Measurements from ENCODE around the gene PAPPA2.

Gene PAPPA2

DNA sequence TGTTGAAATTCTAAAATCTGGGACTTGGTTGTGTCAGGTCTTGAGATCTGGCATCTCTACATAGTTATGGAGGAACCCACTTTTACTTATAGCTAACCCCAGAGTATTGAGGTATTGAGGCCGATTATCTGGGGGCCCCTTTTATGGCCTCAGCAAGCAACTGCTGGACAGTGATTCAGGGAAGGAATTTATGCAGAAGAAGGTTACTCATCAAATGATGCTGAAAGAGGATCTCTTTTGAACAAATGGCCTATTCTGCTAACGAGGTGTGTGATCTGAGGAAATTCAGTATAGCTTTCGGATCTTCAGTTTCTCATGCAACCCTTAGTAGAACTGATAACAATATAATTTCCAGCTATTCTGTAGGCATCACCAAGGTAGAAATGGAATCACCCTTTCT is 239.9 kb downstream of the PAPPA2 start:
- no peak overlapping the region for H3K9ac ChIP-seq (ENCODE audit: low read depth in 1 of 2, low read length in 2 of 2)

GRCh38 chr1:176705585-176705984 is 242.6 kb downstream of the PAPPA2 start:
- Histone ChIP-seq H3K36me3 (ENCODE audit: control insufficient read depth in 2 of 2, insufficient read depth in 2 of 2, low read length in 2 of 2) (no peaks in the 10 kb centered on the region), H3K4me3 (ENCODE audit: low read length in 2 of 2) (no peak overlapping the region), H3K4me1 (ENCODE audit: control insufficient read depth in 2 of 2, insufficient read depth in 2 of 2, low read length in 2 of 2) (no peaks in the 10 kb centered on the region), H3K27me3 (ENCODE audit: control insufficient read depth in 2 of 2, insufficient read depth in 2 of 2, low read length in 2 of 2) (no peaks in the 10 kb centered on the region), H3K9ac (ENCODE audit: low read depth in 1 of 2, low read length in 2 of 2) (no peak overlapping the region), H3K27ac (ENCODE audit: low read depth in 2 of 2, low read length in 2 of 2) (no peak overlapping the region), H3K9me3 (ENCODE audit: control insufficient read depth in 2 of 2, low read length in 2 of 2) (no peaks in the 10 kb centered on the region)

More for the DNA sequence above, 239.9 kb downstream of the PAPPA2 start:
- no peaks in the 10 kb centered on the region for H3K36me3 ChIP-seq (ENCODE audit: control insufficient read depth in 2 of 2, insufficient read depth in 2 of 2, low read length in 2 of 2)
- no peaks in the 10 kb centered on the region for H3K4me1 ChIP-seq (ENCODE audit: control insufficient read depth in 2 of 2, insufficient read depth in 2 of 2, low read length in 2 of 2)
- no peak overlapping the region for H3K27ac ChIP-seq (ENCODE audit: low read depth in 2 of 2, low read length in 2 of 2)
- H3K4me3 ChIP-seq (ENCODE audit: low read length in 2 of 2) = no peak overlapping the region
- H3K9me3 ChIP-seq (ENCODE audit: control insufficient read depth in 2 of 2, low read length in 2 of 2) = no peaks in the 10 kb centered on the region
- no peaks in the 10 kb centered on the region for H3K27me3 ChIP-seq (ENCODE audit: control insufficient read depth in 2 of 2, insufficient read depth in 2 of 2, low read length in 2 of 2)

- Histone ChIP-seq H3K9ac (ENCODE audit: low read depth in 1 of 2, low read length in 2 of 2) (no peak overlapping the region), H3K4me1 (ENCODE audit: control insufficient read depth in 2 of 2, insufficient read depth in 2 of 2, low read length in 2 of 2) (no peaks in the 10 kb centered on the region), H3K9me3 (ENCODE audit: control insufficient read depth in 2 of 2, low read length in 2 of 2) (no peaks in the 10 kb centered on the region), H3K27ac (ENCODE audit: low read depth in 2 of 2, low read length in 2 of 2) (no peak overlapping the region), H3K4me3 (ENCODE audit: low read length in 2 of 2) (no peak overlapping the region), H3K27me3 (ENCODE audit: control insufficient read depth in 2 of 2, insufficient read depth in 2 of 2, low read length in 2 of 2) (no peaks in the 10 kb centered on the region), H3K36me3 (ENCODE audit: control insufficient read depth in 2 of 2, insufficient read depth in 2 of 2, low read length in 2 of 2) (no peaks in the 10 kb centered on the region)
These were observed 254.2 kb downstream of the PAPPA2 start for GRCh38 chr1:176717066-176717750.

DNA sequence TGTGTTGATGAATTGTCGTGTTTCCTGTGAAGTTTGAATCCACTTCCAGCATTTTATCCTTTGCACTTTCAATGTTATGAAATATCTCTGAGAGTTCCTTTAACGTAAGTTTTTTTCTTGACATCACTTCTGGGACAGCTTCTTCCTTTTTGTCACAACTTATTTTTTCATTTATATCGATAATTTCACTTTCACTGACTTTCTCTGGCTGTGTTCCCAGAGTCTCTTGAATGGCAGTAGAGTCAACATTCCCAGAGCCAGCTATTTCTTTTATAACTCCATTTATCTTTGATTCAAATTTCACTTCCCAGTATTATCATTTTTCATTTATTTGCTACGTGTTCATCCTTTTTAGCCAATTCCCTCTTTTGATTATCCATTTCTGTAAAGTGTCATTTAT is 256.5 kb downstream of the PAPPA2 start:
- no peak overlapping the region for H3K4me3 ChIP-seq (ENCODE audit: low read length in 2 of 2)
- no peaks in the 10 kb centered on the region for H3K9me3 ChIP-seq (ENCODE audit: control insufficient read depth in 2 of 2, low read length in 2 of 2)
- no peaks in the 10 kb centered on the region for H3K4me1 ChIP-seq (ENCODE audit: control insufficient read depth in 2 of 2, insufficient read depth in 2 of 2, low read length in 2 of 2)
- no peak overlapping the region for H3K27ac ChIP-seq (ENCODE audit: low read depth in 2 of 2, low read length in 2 of 2)
- no peaks in the 10 kb centered on the region for H3K27me3 ChIP-seq (ENCODE audit: control insufficient read depth in 2 of 2, insufficient read depth in 2 of 2, low read length in 2 of 2)
- H3K36me3 ChIP-seq (ENCODE audit: control insufficient read depth in 2 of 2, insufficient read depth in 2 of 2, low read length in 2 of 2) = no peaks in the 10 kb centered on the region
- H3K9ac ChIP-seq (ENCODE audit: low read depth in 1 of 2, low read length in 2 of 2) = no peak overlapping the region

DNA sequence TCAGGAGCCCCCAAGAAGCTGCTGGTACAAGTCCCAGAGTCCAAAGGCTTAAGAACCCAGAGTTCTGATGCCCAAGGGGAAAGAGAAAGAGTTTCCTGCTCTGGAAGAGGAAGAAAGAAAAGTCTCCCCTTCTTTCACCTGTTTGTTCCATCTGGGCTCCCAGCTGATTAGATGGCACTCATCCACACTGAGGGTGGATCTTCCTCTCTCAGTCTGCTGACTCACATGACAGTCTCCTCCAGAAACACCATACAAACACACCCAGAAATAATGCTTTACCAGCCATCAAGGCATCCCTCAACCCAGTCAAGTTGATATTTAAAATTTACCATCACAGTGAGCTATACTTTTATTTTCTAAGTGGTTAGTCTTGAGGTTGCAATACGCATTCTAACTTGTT is 257.9 kb downstream of the PAPPA2 start:
- H3K27me3 ChIP-seq (ENCODE audit: control insufficient read depth in 2 of 2, insufficient read depth in 2 of 2, low read length in 2 of 2) = no peaks in the 10 kb centered on the region
- no peaks in the 10 kb centered on the region for H3K36me3 ChIP-seq (ENCODE audit: control insufficient read depth in 2 of 2, insufficient read depth in 2 of 2, low read length in 2 of 2)
- H3K9ac ChIP-seq (ENCODE audit: low read depth in 1 of 2, low read length in 2 of 2) = no peak overlapping the region
- H3K4me1 ChIP-seq (ENCODE audit: control insufficient read depth in 2 of 2, insufficient read depth in 2 of 2, low read length in 2 of 2) = no peaks in the 10 kb centered on the region
- H3K27ac ChIP-seq (ENCODE audit: low read depth in 2 of 2, low read length in 2 of 2) = no peak overlapping the region
- no peaks in the 10 kb centered on the region for H3K9me3 ChIP-seq (ENCODE audit: control insufficient read depth in 2 of 2, low read length in 2 of 2)
- H3K4me3 ChIP-seq (ENCODE audit: low read length in 2 of 2) = no peak overlapping the region

- no peaks in the 10 kb centered on the region for H3K4me1 ChIP-seq (ENCODE audit: control insufficient read depth in 2 of 2, insufficient read depth in 2 of 2, low read length in 2 of 2)
- H3K27me3 ChIP-seq (ENCODE audit: control insufficient read depth in 2 of 2, insufficient read depth in 2 of 2, low read length in 2 of 2) = no peaks in the 10 kb centered on the region
- H3K9me3 ChIP-seq (ENCODE audit: control insufficient read depth in 2 of 2, low read length in 2 of 2) = no peaks in the 10 kb centered on the region
- H3K36me3 ChIP-seq (ENCODE audit: control insufficient read depth in 2 of 2, insufficient read depth in 2 of 2, low read length in 2 of 2) = no peaks in the 10 kb centered on the region
- no peak overlapping the region for H3K9ac ChIP-seq (ENCODE audit: low read depth in 1 of 2, low read length in 2 of 2)
- H3K4me3 ChIP-seq (ENCODE audit: low read length in 2 of 2) = no peak overlapping the region
- H3K27ac ChIP-seq (ENCODE audit: low read depth in 2 of 2, low read length in 2 of 2) = no peak overlapping the region
These were observed 270.7 kb downstream of the PAPPA2 start for GRCh38 chr1:176733661-176734060.

DNA sequence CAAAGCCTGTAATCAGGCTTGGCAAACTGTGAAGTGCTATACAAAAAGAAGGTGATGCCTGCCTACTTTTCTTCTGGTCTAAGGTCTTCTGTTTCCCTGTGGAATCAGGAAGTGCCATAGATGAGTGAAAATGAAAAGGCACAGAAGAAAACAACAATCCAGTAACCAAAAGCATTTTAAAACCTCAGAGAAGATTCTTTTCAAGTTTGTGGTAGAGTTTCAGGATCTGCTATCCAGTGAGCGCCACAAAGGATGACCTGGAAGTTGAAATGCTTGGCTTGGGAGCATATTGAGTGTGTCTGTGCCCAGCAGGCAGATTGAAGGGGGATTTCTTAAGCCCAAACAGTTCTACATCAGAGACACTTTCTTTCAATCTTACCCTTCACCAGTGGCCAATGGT is 272.2 kb downstream of the PAPPA2 start:
- no peak overlapping the region for H3K4me3 ChIP-seq (ENCODE audit: low read length in 2 of 2)
- H3K9ac ChIP-seq (ENCODE audit: low read depth in 1 of 2, low read length in 2 of 2) = no peak overlapping the region
- H3K27ac ChIP-seq (ENCODE audit: low read depth in 2 of 2, low read length in 2 of 2) = no peak overlapping the region
- H3K4me1 ChIP-seq (ENCODE audit: control insufficient read depth in 2 of 2, insufficient read depth in 2 of 2, low read length in 2 of 2) = no peaks in the 10 kb centered on the region
- no peaks in the 10 kb centered on the region for H3K9me3 ChIP-seq (ENCODE audit: control insufficient read depth in 2 of 2, low read length in 2 of 2)
- no peaks in the 10 kb centered on the region for H3K27me3 ChIP-seq (ENCODE audit: control insufficient read depth in 2 of 2, insufficient read depth in 2 of 2, low read length in 2 of 2)
- no peaks in the 10 kb centered on the region for H3K36me3 ChIP-seq (ENCODE audit: control insufficient read depth in 2 of 2, insufficient read depth in 2 of 2, low read length in 2 of 2)

DNA sequence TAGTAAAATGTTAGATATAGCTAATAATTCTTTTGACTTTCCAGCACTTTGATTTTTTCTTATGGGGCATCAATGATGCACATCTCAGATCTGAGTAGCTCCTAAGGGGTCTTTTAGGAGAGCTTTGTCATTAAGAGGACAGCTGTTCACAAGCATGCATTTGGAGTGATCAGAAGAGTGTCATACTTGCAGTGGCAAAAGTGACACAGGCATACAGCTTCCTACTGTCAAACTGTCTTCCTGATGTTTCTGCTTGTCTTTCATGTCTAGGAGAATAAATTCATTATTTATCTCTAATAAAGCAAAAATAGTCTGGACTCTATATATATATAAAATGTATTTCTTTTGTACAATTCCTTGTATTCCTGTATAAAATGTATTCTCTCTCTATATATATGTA is 273.0 kb downstream of the PAPPA2 start:
- Histone ChIP-seq H3K27me3 (ENCODE audit: control insufficient read depth in 2 of 2, insufficient read depth in 2 of 2, low read length in 2 of 2) (no peaks in the 10 kb centered on the region), H3K9me3 (ENCODE audit: control insufficient read depth in 2 of 2, low read length in 2 of 2) (no peaks in the 10 kb centered on the region), H3K4me1 (ENCODE audit: control insufficient read depth in 2 of 2, insufficient read depth in 2 of 2, low read length in 2 of 2) (no peaks in the 10 kb centered on the region), H3K4me3 (ENCODE audit: low read length in 2 of 2) (no peak overlapping the region), H3K36me3 (ENCODE audit: control insufficient read depth in 2 of 2, insufficient read depth in 2 of 2, low read length in 2 of 2) (no peaks in the 10 kb centered on the region), H3K27ac (ENCODE audit: low read depth in 2 of 2, low read length in 2 of 2) (no peak overlapping the region), H3K9ac (ENCODE audit: low read depth in 1 of 2, low read length in 2 of 2) (no peak overlapping the region)

DNA sequence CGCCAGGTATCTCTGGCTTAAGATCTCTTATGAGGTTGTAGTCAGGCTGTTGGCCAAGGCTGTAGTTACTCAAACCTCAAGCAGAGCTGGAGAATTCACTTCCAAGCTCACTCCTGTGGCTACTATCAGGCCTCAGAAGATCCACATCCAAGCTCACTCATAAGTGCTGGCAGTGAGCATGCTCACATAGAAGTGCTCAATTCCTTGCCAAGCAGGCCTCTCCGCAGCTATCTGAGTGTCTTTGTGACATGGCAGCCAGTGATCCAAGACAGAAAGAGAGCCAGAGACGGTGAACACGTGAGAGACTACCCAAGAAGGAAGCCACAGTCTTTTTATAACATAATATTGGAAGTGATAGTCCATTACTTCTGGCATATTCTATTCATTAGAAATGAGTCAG is 278.2 kb downstream of the PAPPA2 start:
- no peaks in the 10 kb centered on the region for H3K27me3 ChIP-seq (ENCODE audit: control insufficient read depth in 2 of 2, insufficient read depth in 2 of 2, low read length in 2 of 2)
- no peak overlapping the region for H3K4me3 ChIP-seq (ENCODE audit: low read length in 2 of 2)
- no peaks in the 10 kb centered on the region for H3K36me3 ChIP-seq (ENCODE audit: control insufficient read depth in 2 of 2, insufficient read depth in 2 of 2, low read length in 2 of 2)
- H3K27ac ChIP-seq (ENCODE audit: low read depth in 2 of 2, low read length in 2 of 2) = no peak overlapping the region
- no peaks in the 10 kb centered on the region for H3K4me1 ChIP-seq (ENCODE audit: control insufficient read depth in 2 of 2, insufficient read depth in 2 of 2, low read length in 2 of 2)
- H3K9me3 ChIP-seq (ENCODE audit: control insufficient read depth in 2 of 2, low read length in 2 of 2) = no peaks in the 10 kb centered on the region
- no peak overlapping the region for H3K9ac ChIP-seq (ENCODE audit: low read depth in 1 of 2, low read length in 2 of 2)

DNA sequence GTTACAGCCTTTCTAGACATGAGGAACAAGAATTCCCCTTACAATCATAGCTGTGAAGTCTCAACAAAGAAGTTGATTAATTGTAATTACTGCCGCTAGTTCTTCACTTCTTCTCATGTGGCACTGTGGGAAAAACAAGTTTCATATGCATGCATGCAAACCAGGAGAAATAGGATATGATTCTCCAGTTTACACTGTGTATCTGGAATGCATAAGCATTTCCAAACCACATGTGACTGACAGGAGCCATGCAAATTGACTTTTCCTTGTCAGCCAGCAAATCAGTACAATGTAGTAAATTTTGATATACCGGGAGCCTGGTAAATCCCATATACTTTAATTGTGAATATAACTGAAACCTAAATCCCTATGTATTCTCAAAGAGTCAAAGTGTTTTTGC is 279.3 kb downstream of the PAPPA2 start:
- Histone ChIP-seq H3K4me3 (ENCODE audit: low read length in 2 of 2) (no peak overlapping the region), H3K9me3 (ENCODE audit: control insufficient read depth in 2 of 2, low read length in 2 of 2) (no peaks in the 10 kb centered on the region), H3K9ac (ENCODE audit: low read depth in 1 of 2, low read length in 2 of 2) (no peak overlapping the region), H3K27me3 (ENCODE audit: control insufficient read depth in 2 of 2, insufficient read depth in 2 of 2, low read length in 2 of 2) (no peaks in the 10 kb centered on the region), H3K4me1 (ENCODE audit: control insufficient read depth in 2 of 2, insufficient read depth in 2 of 2, low read length in 2 of 2) (no peaks in the 10 kb centered on the region), H3K36me3 (ENCODE audit: control insufficient read depth in 2 of 2, insufficient read depth in 2 of 2, low read length in 2 of 2) (no peaks in the 10 kb centered on the region), H3K27ac (ENCODE audit: low read depth in 2 of 2, low read length in 2 of 2) (no peak overlapping the region)

GRCh38 chr1:176744142-176744541 is 281.2 kb downstream of the PAPPA2 start:
- Histone ChIP-seq H3K27ac (ENCODE audit: low read depth in 2 of 2, low read length in 2 of 2) (no peak overlapping the region), H3K9me3 (ENCODE audit: control insufficient read depth in 2 of 2, low read length in 2 of 2) (no peaks in the 10 kb centered on the region), H3K4me3 (ENCODE audit: low read length in 2 of 2) (no peak overlapping the region), H3K27me3 (ENCODE audit: control insufficient read depth in 2 of 2, insufficient read depth in 2 of 2, low read length in 2 of 2) (no peaks in the 10 kb centered on the region), H3K36me3 (ENCODE audit: control insufficient read depth in 2 of 2, insufficient read depth in 2 of 2, low read length in 2 of 2) (no peaks in the 10 kb centered on the region), H3K9ac (ENCODE audit: low read depth in 1 of 2, low read length in 2 of 2) (no peak overlapping the region), H3K4me1 (ENCODE audit: control insufficient read depth in 2 of 2, insufficient read depth in 2 of 2, low read length in 2 of 2) (no peaks in the 10 kb centered on the region)
